ENCODE data around the gene SCGB1D1. TPM values are rescaled to one million over a fixed set of nuclear protein-coding genes. Genes with fewer than 3 reads are reported as not detected.

The SCGB1D1 gene
- not detected for total RNA-seq
- not detected for total RNA-seq (2013)
- 0 to 0.09 (median 0) reads per million in 29 experiments for total RNA-seq

GRCh38 chr11:62190011-62190410 lies at the start of gene SCGB1D1:
Gene SCGB1D1, plus strand, starts transcription at chr11:62190216. Its CDS starts 69 bp downstream, at chr11:62190285.
- ChIA-PET POLR2A (interaction anchor here in 1 of 2 donors (0.5 kb wide), 1 partner anchor 1840 kb away, joined by 7 read pairs; no protein-coding TSS in a partner anchor), CTCF (no interaction called here)
- Histone ChIP-seq H3K4me1 (ENCODE audit: control insufficient read depth in 1 of 2, extremely low read depth in 1 of 2, insufficient read depth in 2 of 2, low read length in 2 of 2) (no peaks in the 10 kb centered on the region), H3K36me3 (ENCODE audit: control insufficient read depth in 2 of 2, extremely low read depth in 1 of 2, insufficient read depth in 1 of 2, low read length in 1 of 2) (no peaks in the 10 kb centered on the region), H3K9me3 (no peaks in the 10 kb centered on the region), H3K27ac (ENCODE audit: low read length) (no peak within 1 kb of the TSS), H3K27me3 (replicated peaks in 1 of 2; ENCODE audit: control insufficient read depth in 2 of 2, extremely low read depth in 1 of 2, insufficient read depth in 2 of 2, low read length in 1 of 2) (peaks cover 0 to 55% of the 10 kb centered on the region in 2 experiments), H3K4me3 (ENCODE audit: control insufficient read depth in 1 of 2, extremely low read depth in 1 of 2, low read length in 1 of 2) (no peak within 1 kb of the TSS)
- ATAC-seq (replicated peaks in 1 of 4) (no peak), DNase-seq (no peak)
- Mint-ChIP-seq H3K4me3 (no peak within 1 kb of the TSS), H3K36me3 (peaks cover 2% of the 10 kb centered on the region), H3K27ac (peak within 1 kb of the TSS in 1 of 2 donors; percentile 31), H3K27me3 (peaks cover 27 to 75% of the 10 kb centered on the region in 2 donors), H3K9me3 (peaks cover 0 to 1% (median 0%) of the 10 kb centered on the region in 3 donors), H3K4me1 (no peaks in the 10 kb centered on the region)
- WGBS (ENCODE audit: insufficient coverage): 67% methylated on average over 6 of the region's 9 CpGs

GRCh38 chr11:62140304-62141110 lies 49.5 kb upstream of the SCGB1D1 start:
- ATAC-seq (replicated peaks in 1 of 4) (no peak), DNase-seq (peak in 1 of 35 experiments; percentile 3)
- Histone ChIP-seq H3K4me1 (ENCODE audit: control insufficient read depth in 1 of 2, extremely low read depth in 1 of 2, insufficient read depth in 2 of 2, low read length in 2 of 2) (no peaks in the 10 kb centered on the region), H3K4me3 (ENCODE audit: control insufficient read depth in 1 of 2, extremely low read depth in 1 of 2, low read length in 1 of 2) (no peak overlapping the region), H3K36me3 (ENCODE audit: control insufficient read depth in 2 of 2, extremely low read depth in 1 of 2, insufficient read depth in 1 of 2, low read length in 1 of 2) (peaks cover 4 to 63% of the 10 kb centered on the region in 2 donors), H3K27me3 (replicated peaks in 1 of 2; ENCODE audit: control insufficient read depth in 2 of 2, extremely low read depth in 1 of 2, insufficient read depth in 2 of 2, low read length in 1 of 2) (no peaks in the 10 kb centered on the region), H3K27ac (ENCODE audit: low read length) (no peak overlapping the region), H3K9me3 (no peaks in the 10 kb centered on the region)
- no peaks in the 10 kb centered on the region for H3K27me3 Mint-ChIP-seq
- H3K36me3 Mint-ChIP-seq: peaks cover 25% of the 10 kb centered on the region
- WGBS (ENCODE audit: insufficient coverage): 98% methylated on average over 20 of the region's 24 CpGs
- CTCF ChIA-PET: no interaction called here
- H3K4me3 Mint-ChIP-seq: no peak overlapping the region
- no peak overlapping the region for H3K27ac Mint-ChIP-seq
- POLR2A ChIA-PET: no interaction called here
- no peaks in the 10 kb centered on the region for H3K9me3 Mint-ChIP-seq
- no peaks in the 10 kb centered on the region for H3K4me1 Mint-ChIP-seq

GRCh38 chr11:62141111-62142042 lies 48.6 kb upstream of the SCGB1D1 start:
- no peaks in the 10 kb centered on the region for H3K4me1 Mint-ChIP-seq
- ATAC-seq (replicated peaks in 1 of 4) (no peak), DNase-seq (peak in 1 of 35 experiments; percentile 3)
- no peak overlapping the region for H3K27ac Mint-ChIP-seq
- no peaks in the 10 kb centered on the region for H3K27me3 Mint-ChIP-seq
- WGBS (ENCODE audit: insufficient coverage): 81% methylated on average over 9 of the region's 22 CpGs
- no peak overlapping the region for H3K27ac ChIP-seq (ENCODE audit: low read length)
- no peaks in the 10 kb centered on the region for H3K9me3 ChIP-seq
- no peak overlapping the region for H3K4me3 Mint-ChIP-seq
- CTCF ChIA-PET: no interaction called here
- H3K36me3 ChIP-seq (ENCODE audit: control insufficient read depth in 2 of 2, extremely low read depth in 1 of 2, insufficient read depth in 1 of 2, low read length in 1 of 2): peaks cover 4 to 67% of the 10 kb centered on the region in 2 donors
- H3K4me3 ChIP-seq (ENCODE audit: control insufficient read depth in 1 of 2, extremely low read depth in 1 of 2, low read length in 1 of 2): no peak overlapping the region
- POLR2A ChIA-PET: no interaction called here
- H3K36me3 Mint-ChIP-seq: peaks cover 31% of the 10 kb centered on the region
- H3K27me3 ChIP-seq (replicated peaks in 1 of 2; ENCODE audit: control insufficient read depth in 2 of 2, extremely low read depth in 1 of 2, insufficient read depth in 2 of 2, low read length in 1 of 2): no peaks in the 10 kb centered on the region
- no peaks in the 10 kb centered on the region for H3K9me3 Mint-ChIP-seq
- H3K4me1 ChIP-seq (ENCODE audit: control insufficient read depth in 1 of 2, extremely low read depth in 1 of 2, insufficient read depth in 2 of 2, low read length in 2 of 2): no peaks in the 10 kb centered on the region

GRCh38 chr11:62142043-62142375 lies 48.0 kb upstream of the SCGB1D1 start:
- H3K9me3 Mint-ChIP-seq: no peaks in the 10 kb centered on the region
- Histone ChIP-seq H3K36me3 (ENCODE audit: control insufficient read depth in 2 of 2, extremely low read depth in 1 of 2, insufficient read depth in 1 of 2, low read length in 1 of 2) (peaks cover 4 to 70% of the 10 kb centered on the region in 2 donors), H3K27me3 (replicated peaks in 1 of 2; ENCODE audit: control insufficient read depth in 2 of 2, extremely low read depth in 1 of 2, insufficient read depth in 2 of 2, low read length in 1 of 2) (no peaks in the 10 kb centered on the region), H3K27ac (ENCODE audit: low read length) (no peak overlapping the region), H3K4me1 (ENCODE audit: control insufficient read depth in 1 of 2, extremely low read depth in 1 of 2, insufficient read depth in 2 of 2, low read length in 2 of 2) (no peaks in the 10 kb centered on the region), H3K4me3 (ENCODE audit: control insufficient read depth in 1 of 2, extremely low read depth in 1 of 2, low read length in 1 of 2) (no peak overlapping the region), H3K9me3 (no peaks in the 10 kb centered on the region)
- ChIA-PET POLR2A (no interaction called here), CTCF (no interaction called here)
- ATAC-seq (replicated peaks in 1 of 4) (no peak), DNase-seq (no peak)
- no peak overlapping the region for H3K27ac Mint-ChIP-seq
- H3K27me3 Mint-ChIP-seq: no peaks in the 10 kb centered on the region
- peaks cover 31% of the 10 kb centered on the region for H3K36me3 Mint-ChIP-seq
- WGBS (ENCODE audit: insufficient coverage): 100% methylated on average over 4 of the region's 4 CpGs
- H3K4me1 Mint-ChIP-seq: no peaks in the 10 kb centered on the region
- H3K4me3 Mint-ChIP-seq: no peak overlapping the region

GRCh38 chr11:62142921-62143320 lies 47.1 kb upstream of the SCGB1D1 start:
- no peak overlapping the region for H3K27ac ChIP-seq (ENCODE audit: low read length)
- ATAC-seq (replicated peaks in 1 of 4): no peak
- no peak overlapping the region for H3K4me3 ChIP-seq (ENCODE audit: control insufficient read depth in 1 of 2, extremely low read depth in 1 of 2, low read length in 1 of 2)
- no peak overlapping the region for H3K27ac Mint-ChIP-seq
- no peaks in the 10 kb centered on the region for H3K4me1 Mint-ChIP-seq
- ChIA-PET POLR2A (no interaction called here), CTCF (no interaction called here)
- H3K27me3 Mint-ChIP-seq: no peaks in the 10 kb centered on the region
- peak in 1 of 35 experiments; percentile 2 for DNase-seq
- 97% methylated on average over 3 of the region's 3 CpGs for WGBS (ENCODE audit: insufficient coverage)
- no peaks in the 10 kb centered on the region for H3K9me3 ChIP-seq
- H3K4me3 Mint-ChIP-seq: no peak overlapping the region
- peaks cover 4 to 77% of the 10 kb centered on the region in 2 donors for H3K36me3 ChIP-seq (ENCODE audit: control insufficient read depth in 2 of 2, extremely low read depth in 1 of 2, insufficient read depth in 1 of 2, low read length in 1 of 2)
- no peaks in the 10 kb centered on the region for H3K9me3 Mint-ChIP-seq
- H3K36me3 Mint-ChIP-seq: peaks cover 40% of the 10 kb centered on the region
- no peaks in the 10 kb centered on the region for H3K4me1 ChIP-seq (ENCODE audit: control insufficient read depth in 1 of 2, extremely low read depth in 1 of 2, insufficient read depth in 2 of 2, low read length in 2 of 2)
- no peaks in the 10 kb centered on the region for H3K27me3 ChIP-seq (replicated peaks in 1 of 2; ENCODE audit: control insufficient read depth in 2 of 2, extremely low read depth in 1 of 2, insufficient read depth in 2 of 2, low read length in 1 of 2)

- Mint-ChIP-seq H3K27ac (no peak overlapping the region), H3K9me3 (no peaks in the 10 kb centered on the region), H3K27me3 (no peaks in the 10 kb centered on the region), H3K4me3 (no peak overlapping the region), H3K36me3 (peaks cover 43% of the 10 kb centered on the region), H3K4me1 (no peaks in the 10 kb centered on the region)
- H3K36me3 ChIP-seq (ENCODE audit: control insufficient read depth in 2 of 2, extremely low read depth in 1 of 2, insufficient read depth in 1 of 2, low read length in 1 of 2): peaks cover 6 to 78% of the 10 kb centered on the region in 2 donors
- ChIA-PET POLR2A (no interaction called here), CTCF (no interaction called here)
- H3K9me3 ChIP-seq: no peaks in the 10 kb centered on the region
- no peaks in the 10 kb centered on the region for H3K27me3 ChIP-seq (replicated peaks in 1 of 2; ENCODE audit: control insufficient read depth in 2 of 2, extremely low read depth in 1 of 2, insufficient read depth in 2 of 2, low read length in 1 of 2)
- H3K4me1 ChIP-seq (ENCODE audit: control insufficient read depth in 1 of 2, extremely low read depth in 1 of 2, insufficient read depth in 2 of 2, low read length in 2 of 2): no peaks in the 10 kb centered on the region
- WGBS (ENCODE audit: insufficient coverage): no CpG with 5 or more reads among the region's 1 CpG
- H3K4me3 ChIP-seq (ENCODE audit: control insufficient read depth in 1 of 2, extremely low read depth in 1 of 2, low read length in 1 of 2): no peak overlapping the region
- ATAC-seq (replicated peaks in 1 of 4) (no peak), DNase-seq (no peak)
- no peak overlapping the region for H3K27ac ChIP-seq (ENCODE audit: low read length)
Observed at GRCh38 chr11:62143727-62144126, 46.3 kb upstream of the SCGB1D1 start.

All from T-cell (primary cell).